HCEC 1CT (cell line): Measurements from ENCODE around the gene CEACAM7.
"Not testable (repeated sequence)": the region's sequence is repeated elsewhere in the genome, so short reads cannot be mapped to it uniquely, and the experiment has no call there.

Experiments used
- DNase-seq: peaks from one replicate; pipeline ENCODE4 v3.0.0-alpha.2; 2017

CEACAM7 gene

GRCh38 chr19:41688098-41688497 lies at the start of gene CEACAM7:
Gene CEACAM7 (minus strand): TSS chr19:41688270. CDS start chr19:41688165, 105 bp downstream.
- no peak for DNase-seq

- DNase-seq: no peak
These were observed 47.1 kb upstream of the CEACAM7 start for GRCh38 chr19:41735071-41735600.

DNA sequence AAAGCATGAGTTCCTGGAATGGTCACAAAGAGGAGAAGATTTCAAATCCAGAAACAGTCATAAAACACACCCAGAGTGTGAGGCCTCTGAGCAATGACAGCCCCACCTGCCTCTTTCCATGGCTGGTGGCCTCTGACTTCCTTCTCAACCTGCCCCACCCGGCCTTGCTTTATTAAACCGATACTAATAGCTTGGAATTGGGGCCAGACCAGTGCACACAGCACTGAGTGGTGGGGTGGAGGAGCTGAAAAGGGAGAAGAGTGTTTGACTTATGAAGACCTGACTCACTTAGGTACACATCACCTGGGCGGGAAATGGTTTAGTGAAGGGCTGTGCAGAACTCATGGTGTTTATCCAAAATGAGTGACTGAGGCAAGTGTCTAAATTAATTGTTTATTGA lies 46.5 kb upstream of the CEACAM7 start:
- DNase-seq: no peak

DNA sequence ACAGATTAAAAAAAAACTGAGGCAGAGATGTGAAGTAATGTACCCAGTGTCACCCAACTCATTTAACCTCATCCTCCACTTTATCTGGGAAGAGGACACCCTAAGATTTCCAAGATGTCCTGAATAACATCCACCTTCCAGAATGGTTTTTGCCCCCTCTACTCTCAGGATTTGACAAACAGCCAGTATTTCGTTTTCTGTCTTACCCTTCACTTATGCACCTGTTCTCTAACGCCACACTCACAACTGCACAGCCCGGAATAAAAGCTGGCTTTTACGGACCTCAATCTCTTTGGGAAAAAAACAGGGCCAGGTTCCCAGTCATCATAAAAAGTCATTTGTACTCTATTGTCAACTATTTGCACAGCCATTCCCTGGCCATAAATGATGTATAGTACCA lies 46.1 kb upstream of the CEACAM7 start:
- DNase-seq: no peak

DNA sequence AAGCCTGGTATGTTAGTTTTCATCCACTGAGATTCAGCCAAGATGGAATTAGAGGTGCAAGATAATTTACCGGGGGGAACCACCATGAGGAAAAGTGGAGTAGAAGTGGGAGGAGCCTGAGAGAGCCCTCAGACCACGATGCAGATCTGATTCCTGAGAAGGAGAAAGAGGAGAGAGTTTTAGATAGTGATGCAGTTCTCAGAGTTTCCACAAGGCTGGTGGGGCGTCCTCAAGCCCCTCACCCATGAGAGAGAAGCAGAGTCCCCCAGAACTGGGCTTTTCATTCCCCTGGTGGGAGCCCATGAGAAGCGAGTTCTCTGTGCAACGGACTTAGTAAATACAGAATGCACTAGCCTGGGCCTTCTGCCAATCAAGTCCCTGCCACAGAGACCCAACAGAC lies 38.4 kb upstream of the CEACAM7 start:
- no peak for DNase-seq

- DNase-seq: no peak
These were observed 32.0 kb upstream of the CEACAM7 start for GRCh38 chr19:41720103-41720502.

- DNase-seq: no peak
These were observed 30.7 kb upstream of the CEACAM7 start for GRCh38 chr19:41718761-41719160.

DNA sequence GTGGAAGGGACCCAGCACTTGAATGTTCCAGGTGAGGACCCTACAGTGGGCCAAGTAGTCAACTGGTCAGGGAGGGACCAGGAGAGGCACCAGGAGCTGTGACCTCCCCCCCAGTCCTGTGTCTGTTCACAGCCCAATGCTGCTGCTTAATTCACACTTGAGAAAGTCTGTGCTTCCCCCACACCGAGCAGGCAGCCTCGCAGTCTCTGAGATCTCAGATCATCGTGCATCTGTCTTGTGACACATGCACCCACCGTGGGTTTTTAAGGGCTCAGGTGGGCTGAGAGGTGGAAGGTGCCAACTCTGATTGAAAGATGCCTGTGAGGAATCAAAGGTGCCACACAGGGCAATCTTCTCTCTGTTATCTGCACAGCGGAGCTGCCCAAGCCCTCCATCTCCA lies 26.5 kb upstream of the CEACAM7 start:
- no peak for DNase-seq

GRCh38 chr19:41711376-41712261 lies 23.5 kb upstream of the CEACAM7 start:
- DNase-seq: no peak

DNA sequence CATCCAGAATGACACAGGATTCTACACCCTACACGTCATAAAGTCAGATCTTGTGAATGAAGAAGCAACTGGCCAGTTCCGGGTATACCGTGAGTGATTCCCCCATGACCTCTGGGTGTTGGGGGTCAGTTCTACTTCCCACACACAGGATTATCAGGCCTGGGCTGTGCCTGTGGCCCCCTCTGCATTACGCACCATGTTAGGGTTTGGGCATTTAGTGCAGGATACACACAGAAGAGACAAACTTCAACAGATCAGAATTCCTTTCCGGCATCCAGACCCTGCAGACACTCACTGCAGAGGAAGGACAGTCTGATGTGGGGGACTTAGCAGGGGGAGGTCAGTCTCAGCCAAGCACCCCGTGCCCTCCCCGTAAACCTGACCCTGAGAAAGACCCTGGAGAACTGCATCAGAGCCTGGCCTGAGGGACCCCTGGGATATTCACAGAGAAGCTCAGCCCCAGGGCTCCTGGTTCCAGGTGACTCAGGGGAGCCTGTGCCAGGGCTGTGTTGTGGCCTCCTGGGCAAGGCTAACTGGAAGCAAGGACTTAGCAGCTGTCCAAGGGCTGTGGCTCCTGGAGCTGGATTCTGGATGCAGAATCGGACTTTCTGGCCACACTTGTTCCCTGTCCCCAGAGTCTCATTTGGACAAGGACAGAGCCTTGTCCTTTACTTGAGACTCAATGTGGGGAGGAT lies 22.0 kb upstream of the CEACAM7 start:
- DNase-seq: no peak

- not testable (repeated sequence) for DNase-seq
These were observed 21.4 kb upstream of the CEACAM7 start for GRCh38 chr19:41709516-41709915.

DNA sequence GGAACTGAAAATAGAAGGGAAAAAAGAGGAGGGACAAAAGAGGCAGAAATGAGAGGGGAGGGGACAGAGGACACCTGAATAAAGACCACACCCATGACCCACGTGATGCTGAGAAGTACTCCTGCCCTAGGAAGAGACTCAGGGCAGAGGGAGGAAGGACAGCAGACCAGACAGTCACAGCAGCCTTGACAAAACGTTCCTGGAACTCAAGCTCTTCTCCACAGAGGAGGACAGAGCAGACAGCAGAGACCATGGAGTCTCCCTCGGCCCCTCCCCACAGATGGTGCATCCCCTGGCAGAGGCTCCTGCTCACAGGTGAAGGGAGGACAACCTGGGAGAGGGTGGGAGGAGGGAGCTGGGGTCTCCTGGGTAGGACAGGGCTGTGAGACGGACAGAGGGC lies 20.4 kb upstream of the CEACAM7 start, which contains the start of gene CEACAM5:
CEACAM5 (plus strand) TSS at position 146 of the 400 bp plus-strand sequence; CDS start at position 252, 106 bp downstream.
- DNase-seq: no peak

GRCh38 chr19:41707871-41708371 lies 19.9 kb upstream of the CEACAM7 start:
- no peak for DNase-seq

DNA sequence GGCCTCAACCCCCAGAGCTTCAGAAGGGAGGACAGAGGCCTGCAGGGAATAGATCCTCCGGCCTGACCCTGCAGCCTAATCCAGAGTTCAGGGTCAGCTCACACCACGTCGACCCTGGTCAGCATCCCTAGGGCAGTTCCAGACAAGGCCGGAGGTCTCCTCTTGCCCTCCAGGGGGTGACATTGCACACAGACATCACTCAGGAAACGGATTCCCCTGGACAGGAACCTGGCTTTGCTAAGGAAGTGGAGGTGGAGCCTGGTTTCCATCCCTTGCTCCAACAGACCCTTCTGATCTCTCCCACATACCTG lies 19.4 kb upstream of the CEACAM7 start:
- DNase-seq: no peak

- peak; percentile 20 for DNase-seq
These were observed 18.9 kb upstream of the CEACAM7 start for GRCh38 chr19:41706741-41707501.

DNA sequence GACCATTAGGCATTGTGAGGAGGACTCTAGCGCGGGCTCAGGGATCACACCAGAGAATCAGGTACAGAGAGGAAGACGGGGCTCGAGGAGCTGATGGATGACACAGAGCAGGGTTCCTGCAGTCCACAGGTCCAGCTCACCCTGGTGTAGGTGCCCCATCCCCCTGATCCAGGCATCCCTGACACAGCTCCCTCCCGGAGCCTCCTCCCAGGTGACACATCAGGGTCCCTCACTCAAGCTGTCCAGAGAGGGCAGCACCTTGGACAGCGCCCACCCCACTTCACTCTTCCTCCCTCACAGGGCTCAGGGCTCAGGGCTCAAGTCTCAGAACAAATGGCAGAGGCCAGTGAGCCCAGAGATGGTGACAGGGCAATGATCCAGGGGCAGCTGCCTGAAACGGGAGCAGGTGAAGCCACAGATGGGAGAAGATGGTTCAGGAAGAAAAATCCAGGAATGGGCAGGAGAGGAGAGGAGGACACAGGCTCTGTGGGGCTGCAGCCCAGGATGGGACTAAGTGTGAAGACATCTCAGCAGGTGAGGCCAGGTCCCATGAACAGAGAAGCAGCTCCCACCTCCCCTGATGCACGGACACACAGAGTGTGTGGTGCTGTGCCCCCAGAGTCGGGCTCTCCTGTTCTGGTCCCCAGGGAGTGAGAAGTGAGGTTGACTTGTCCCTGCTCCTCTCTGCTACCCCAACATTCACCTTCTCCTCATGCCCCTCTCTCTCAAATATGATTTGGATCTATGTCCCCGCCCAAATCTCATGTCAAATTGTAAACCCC lies 17.5 kb upstream of the CEACAM7 start:
- no peak for DNase-seq

DNA sequence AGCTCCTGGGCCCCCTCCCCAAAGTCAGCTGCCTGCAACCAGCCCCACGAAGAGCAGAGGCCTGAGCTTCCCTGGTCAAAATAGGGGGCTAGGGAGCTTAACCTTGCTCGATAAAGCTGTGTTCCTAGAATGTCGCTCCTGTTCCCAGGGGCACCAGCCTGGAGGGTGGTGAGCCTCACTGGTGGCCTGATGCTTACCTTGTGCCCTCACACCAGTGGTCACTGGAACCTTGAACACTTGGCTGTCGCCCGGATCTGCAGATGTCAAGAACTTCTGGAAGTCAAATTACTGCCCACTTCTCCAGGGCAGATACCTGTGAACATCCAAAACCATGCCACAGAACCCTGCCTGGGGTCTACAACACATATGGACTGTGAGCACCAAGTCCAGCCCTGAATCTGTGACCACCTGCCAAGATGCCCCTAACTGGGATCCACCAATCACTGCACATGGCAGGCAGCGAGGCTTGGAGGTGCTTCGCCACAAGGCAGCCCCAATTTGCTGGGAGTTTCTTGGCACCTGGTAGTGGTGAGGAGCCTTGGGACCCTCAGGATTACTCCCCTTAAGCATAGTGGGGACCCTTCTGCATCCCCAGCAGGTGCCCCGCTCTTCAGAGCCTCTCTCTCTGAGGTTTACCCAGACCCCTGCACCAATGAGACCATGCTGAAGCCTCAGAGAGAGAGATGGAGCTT lies 15.7 kb upstream of the CEACAM7 start:
- DNase-seq: no peak

- DNase-seq: peak; percentile 37
These were observed 14.1 kb upstream of the CEACAM7 start for GRCh38 chr19:41702171-41702651.

DNA sequence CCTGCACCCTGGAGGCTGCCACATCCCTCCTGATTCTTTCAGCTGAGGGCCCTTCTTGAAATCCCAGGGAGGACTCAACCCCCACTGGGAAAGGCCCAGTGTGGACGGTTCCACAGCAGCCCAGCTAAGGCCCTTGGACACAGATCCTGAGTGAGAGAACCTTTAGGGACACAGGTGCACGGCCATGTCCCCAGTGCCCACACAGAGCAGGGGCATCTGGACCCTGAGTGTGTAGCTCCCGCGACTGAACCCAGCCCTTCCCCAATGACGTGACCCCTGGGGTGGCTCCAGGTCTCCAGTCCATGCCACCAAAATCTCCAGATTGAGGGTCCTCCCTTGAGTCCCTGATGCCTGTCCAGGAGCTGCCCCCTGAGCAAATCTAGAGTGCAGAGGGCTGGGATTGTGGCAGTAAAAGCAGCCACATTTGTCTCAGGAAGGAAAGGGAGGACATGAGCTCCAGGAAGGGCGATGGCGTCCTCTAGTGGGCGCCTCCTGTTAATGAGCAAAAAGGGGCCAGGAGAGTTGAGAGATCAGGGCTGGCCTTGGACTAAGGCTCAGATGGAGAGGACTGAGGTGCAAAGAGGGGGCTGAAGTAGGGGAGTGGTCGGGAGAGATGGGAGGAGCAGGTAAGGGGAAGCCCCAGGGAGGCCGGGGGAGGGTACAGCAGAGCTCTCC lies 13.5 kb upstream of the CEACAM7 start:
- DNase-seq: no peak

GRCh38 chr19:41700381-41701195 lies 12.5 kb upstream of the CEACAM7 start:
- DNase-seq: no peak
